CD4-positive, alpha-beta T cell (primary cell): ENCODE data around the gene EQTN. TPM values are rescaled to one million over a fixed set of nuclear protein-coding genes. Genes with fewer than 3 reads are reported as not detected.

ENCODE experiments used
- ATAC-seq: fragments of 200-7000 bp; cut with Tn5 transposase; one replicate; pipeline ENCODE4 v1.10.0; 2022; ENCODE audit warnings: mild to moderate bottlenecking; ENCODE audit not compliant: poor library complexity
- CTCF ChIA-PET: fragments of 350-600 bp; sonication (Branson Sonifier 250); formaldehyde crosslinking; loops from one replicate; lab custom pipeline; 2021; ENCODE audit warnings: antibody characterized with exemption, inconsistent platforms; lab: Charles Lee
- POLR2A ChIA-PET: fragments of 350-600 bp; sonication (Branson Sonifier 250); formaldehyde crosslinking; loops from one replicate; lab custom pipeline; 2021; ENCODE audit warnings: antibody characterized with exemption, inconsistent platforms; lab: Charles Lee
- DNase-seq, 14 experiments: peaks; one replicate each; pipeline ENCODE4 v3.0.0-alpha.2; 2013 to 2020; ENCODE audit warnings: mixed read lengths in 2 of 14
- H3K27ac ChIP-seq, 2 donors: one replicate each; pipeline versions ENCODE4 v1.5.1 to v1.7.0; 2013; ENCODE audit warnings: low read length in 2 of 2, low read depth in 1 of 2, mild to moderate bottlenecking in 1 of 2
- H3K27me3 ChIP-seq, 2 experiments: 1 replicate in 1 of 2; 2 replicates in 1 of 2; pipeline versions ENCODE4 v1.6.1 to v1.7.0; 2013; ENCODE audit warnings: low read length in 2 of 2, control low read depth in 1 of 2, mild to moderate bottlenecking in 1 of 2, moderate library complexity in 1 of 2; ENCODE audit not compliant: insufficient read depth in 2 of 2, control insufficient read depth in 1 of 2
- H3K36me3 ChIP-seq: one replicate; pipeline ENCODE4 v1.6.1; 2013; ENCODE audit warnings: low read length, control low read depth; ENCODE audit not compliant: insufficient read depth
- H3K4me1 ChIP-seq: one replicate; pipeline ENCODE4 v1.6.1; 2013; ENCODE audit warnings: low read length, control low read depth; ENCODE audit not compliant: insufficient read depth
- H3K4me3 ChIP-seq: one replicate; pipeline ENCODE4 v1.5.1; 2013; ENCODE audit warnings: mild to moderate bottlenecking, low read length, moderate library complexity
- H3K9me3 ChIP-seq, 2 experiments: 1 replicate in 1 of 2; 2 replicates in 1 of 2; pipeline versions ENCODE4 v1.6.1 to v1.7.0; 2013; ENCODE audit warnings: low read length in 2 of 2, mild to moderate bottlenecking in 2 of 2, control low read depth in 1 of 2, moderate library complexity in 1 of 2; ENCODE audit not compliant: control insufficient read depth in 1 of 2, insufficient read depth in 1 of 2
- H3K27ac Mint-ChIP-seq: one replicate; pipeline ENCODE4 v1.8.0; 2020; ENCODE audit warnings: mixed read lengths
- H3K27me3 Mint-ChIP-seq: one replicate; pipeline ENCODE4 v1.8.0; 2021; ENCODE audit warnings: mixed read lengths
- H3K36me3 Mint-ChIP-seq: one replicate; pipeline ENCODE4 v1.8.0; 2021; ENCODE audit warnings: low read depth, mixed read lengths
- H3K4me1 Mint-ChIP-seq: one replicate; pipeline ENCODE4 v1.8.0; 2021; ENCODE audit warnings: low read depth, mixed read lengths
- H3K4me3 Mint-ChIP-seq: one replicate; pipeline ENCODE4 v1.8.0; 2020; ENCODE audit warnings: mild to moderate bottlenecking, mixed read lengths
- H3K9me3 Mint-ChIP-seq: one replicate; pipeline ENCODE4 v1.8.0; 2020; ENCODE audit warnings: mixed read lengths
- intact Hi-C, 2 experiments: fragments of 100-400 bp; cut with DNase I in 1 of 2; cut with micrococcal nuclease in 1 of 2; formaldehyde crosslinking; loops; one replicate each; pipeline versions ENCODE4 v1.15.1 to v1.9.0; 2023 to 2025; cut with DNase I, micrococcal nuclease
- total RNA-seq, 174 experiments: library from RNA in 2 of 174; stranded (reverse) in 2 of 174; gene quantifications; one replicate each; pipeline ENCODE4 v1.2.3 and lab custom pipeline; 2021 to 2026
- TF ChIP-seq, protein P1 (sequence below): fragments of 200-600 bp; IDR thresholded peaks from one replicate; pipeline ENCODE4 v1.8.0; 2022; ENCODE audit warnings: antibody characterized with exemption, mild to moderate bottlenecking

Gene EQTN
- total RNA-seq, 2 experiments from 2014 or later = not detected

DNA sequence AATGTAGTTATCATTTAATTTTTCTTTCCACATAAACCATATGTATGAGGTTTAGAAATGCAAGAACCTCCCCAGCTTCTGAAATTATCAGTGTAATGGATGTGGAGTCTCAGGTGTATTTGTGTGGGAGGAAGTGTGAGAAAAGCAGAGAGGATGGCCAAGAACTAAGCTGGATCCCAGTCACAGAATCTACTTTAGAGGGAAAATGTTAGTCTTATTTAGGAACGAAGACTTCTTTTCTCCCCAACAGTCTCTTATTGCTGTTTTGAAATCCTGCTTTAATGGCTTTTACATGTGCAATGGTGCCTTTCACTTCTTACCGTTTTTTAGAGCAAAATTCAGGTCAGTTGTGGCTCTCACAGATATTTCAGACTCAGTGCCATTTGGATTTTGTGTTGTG lies 3.0 kb downstream of the EQTN start:
- POLR2A ChIA-PET = no interaction called here
- no peaks in the 10 kb centered on the region for H3K9me3 ChIP-seq
- H3K36me3 ChIP-seq = no peaks in the 10 kb centered on the region
- no peaks in the 10 kb centered on the region for H3K4me1 ChIP-seq
- H3K4me3 ChIP-seq = no peak overlapping the region
- CTCF ChIA-PET = no interaction called here
- ATAC-seq (no peak), DNase-seq (no peak)
- H3K27me3 Mint-ChIP-seq = peaks cover 14% of the 10 kb centered on the region
- no peak overlapping the region for H3K27ac Mint-ChIP-seq
- intact Hi-C loops = no loop called here
- H3K4me3 Mint-ChIP-seq = no peak overlapping the region
- H3K9me3 Mint-ChIP-seq = no peaks in the 10 kb centered on the region
- no peaks in the 10 kb centered on the region for H3K36me3 Mint-ChIP-seq
- H3K27ac ChIP-seq = no peak overlapping the region
- H3K27me3 ChIP-seq = no peaks in the 10 kb centered on the region
- TF ChIP-seq, protein P1, sequence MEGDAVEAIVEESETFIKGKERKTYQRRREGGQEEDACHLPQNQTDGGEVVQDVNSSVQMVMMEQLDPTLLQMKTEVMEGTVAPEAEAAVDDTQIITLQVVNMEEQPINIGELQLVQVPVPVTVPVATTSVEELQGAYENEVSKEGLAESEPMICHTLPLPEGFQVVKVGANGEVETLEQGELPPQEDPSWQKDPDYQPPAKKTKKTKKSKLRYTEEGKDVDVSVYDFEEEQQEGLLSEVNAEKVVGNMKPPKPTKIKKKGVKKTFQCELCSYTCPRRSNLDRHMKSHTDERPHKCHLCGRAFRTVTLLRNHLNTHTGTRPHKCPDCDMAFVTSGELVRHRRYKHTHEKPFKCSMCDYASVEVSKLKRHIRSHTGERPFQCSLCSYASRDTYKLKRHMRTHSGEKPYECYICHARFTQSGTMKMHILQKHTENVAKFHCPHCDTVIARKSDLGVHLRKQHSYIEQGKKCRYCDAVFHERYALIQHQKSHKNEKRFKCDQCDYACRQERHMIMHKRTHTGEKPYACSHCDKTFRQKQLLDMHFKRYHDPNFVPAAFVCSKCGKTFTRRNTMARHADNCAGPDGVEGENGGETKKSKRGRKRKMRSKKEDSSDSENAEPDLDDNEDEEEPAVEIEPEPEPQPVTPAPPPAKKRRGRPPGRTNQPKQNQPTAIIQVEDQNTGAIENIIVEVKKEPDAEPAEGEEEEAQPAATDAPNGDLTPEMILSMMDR = no peak
- H3K4me1 Mint-ChIP-seq = no peaks in the 10 kb centered on the region

DNA sequence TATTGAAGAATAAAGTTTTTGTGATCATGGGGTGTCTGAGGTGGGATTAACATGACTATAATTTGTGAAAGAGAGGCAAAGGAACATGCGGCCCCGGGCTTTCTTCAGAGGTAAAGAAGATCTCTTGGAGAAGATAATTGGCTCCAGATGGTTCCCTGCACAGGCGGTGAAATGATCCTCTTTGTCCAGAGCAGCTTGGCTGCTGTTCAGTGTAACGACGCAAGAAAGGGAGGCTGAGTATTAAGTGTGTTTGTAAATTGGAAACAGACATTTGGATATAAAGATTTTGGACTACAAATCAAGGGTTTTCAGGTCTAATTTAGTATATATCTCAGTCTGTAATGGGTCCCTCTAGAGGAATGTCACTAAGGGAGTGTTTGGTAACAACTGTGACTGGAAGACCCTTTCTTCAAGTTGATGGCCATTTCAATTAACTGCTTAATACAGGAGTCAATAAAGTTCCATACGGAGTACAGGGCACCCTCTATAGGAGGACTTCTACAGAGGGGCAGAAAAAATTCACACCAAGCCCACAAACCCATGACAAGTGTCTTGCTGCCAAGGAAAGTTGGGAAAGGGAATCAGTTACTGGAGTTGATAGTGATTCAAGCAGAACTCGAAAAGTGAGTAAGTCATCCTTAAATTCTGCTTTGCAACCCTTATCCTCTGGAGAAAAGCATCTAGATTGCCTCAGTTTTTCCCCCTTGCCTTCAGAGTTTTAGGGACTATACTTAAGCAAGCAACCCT lies 4.1 kb downstream of the EQTN start:
- H3K36me3 ChIP-seq = no peaks in the 10 kb centered on the region
- DNase-seq (no peak), ATAC-seq (no peak)
- no peaks in the 10 kb centered on the region for H3K4me1 ChIP-seq
- H3K36me3 Mint-ChIP-seq = no peaks in the 10 kb centered on the region
- peaks cover 19% of the 10 kb centered on the region for H3K27me3 Mint-ChIP-seq
- no peak overlapping the region for H3K27ac ChIP-seq
- H3K4me1 Mint-ChIP-seq = no peaks in the 10 kb centered on the region
- H3K27ac Mint-ChIP-seq = no peak overlapping the region
- no peaks in the 10 kb centered on the region for H3K9me3 ChIP-seq
- no peak overlapping the region for H3K4me3 ChIP-seq
- intact Hi-C loops = no loop called here
- H3K9me3 Mint-ChIP-seq = no peaks in the 10 kb centered on the region
- H3K4me3 Mint-ChIP-seq = no peak overlapping the region
- ChIA-PET CTCF (no interaction called here), POLR2A (no interaction called here)
- no peaks in the 10 kb centered on the region for H3K27me3 ChIP-seq
- TF ChIP-seq, protein P1 = no peak

DNA sequence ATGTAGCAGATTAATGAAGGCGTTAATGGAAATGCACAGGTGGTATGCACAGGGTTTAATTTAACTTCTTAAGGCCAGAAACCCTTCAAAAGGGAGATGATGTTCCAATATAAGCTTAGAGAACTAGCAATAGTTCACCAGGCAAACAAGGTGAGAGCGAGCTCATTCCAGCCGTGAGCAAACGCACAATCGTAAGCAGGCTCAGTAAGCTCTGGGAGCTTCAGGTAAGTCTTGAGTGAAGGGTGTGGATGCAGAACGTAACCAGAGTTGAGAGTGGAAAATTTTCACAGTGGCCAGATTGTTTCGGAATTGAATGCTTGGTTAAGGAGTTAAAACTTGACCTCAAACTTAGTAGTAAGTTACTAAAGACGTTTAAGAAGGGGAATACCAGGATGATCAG lies 5.7 kb downstream of the EQTN start:
- Mint-ChIP-seq H3K4me1 (no peaks in the 10 kb centered on the region), H3K4me3 (no peak overlapping the region), H3K27ac (no peak overlapping the region), H3K36me3 (no peaks in the 10 kb centered on the region), H3K27me3 (peaks cover 19% of the 10 kb centered on the region), H3K9me3 (no peaks in the 10 kb centered on the region)
- no peak overlapping the region for H3K27ac ChIP-seq
- TF ChIP-seq, protein P1 = no peak
- ATAC-seq = no peak
- H3K4me1 ChIP-seq = no peaks in the 10 kb centered on the region
- intact Hi-C loops = no loop called here
- DNase-seq = no peak
- H3K36me3 ChIP-seq = no peaks in the 10 kb centered on the region
- no peaks in the 10 kb centered on the region for H3K9me3 ChIP-seq
- CTCF ChIA-PET = no interaction called here
- H3K4me3 ChIP-seq = no peak overlapping the region
- peaks cover 0 to 3% of the 10 kb centered on the region in 2 experiments for H3K27me3 ChIP-seq
- POLR2A ChIA-PET = no interaction called here
